ENCODE results near the gene PLA2G4B.

Gene PLA2G4B

DNA sequence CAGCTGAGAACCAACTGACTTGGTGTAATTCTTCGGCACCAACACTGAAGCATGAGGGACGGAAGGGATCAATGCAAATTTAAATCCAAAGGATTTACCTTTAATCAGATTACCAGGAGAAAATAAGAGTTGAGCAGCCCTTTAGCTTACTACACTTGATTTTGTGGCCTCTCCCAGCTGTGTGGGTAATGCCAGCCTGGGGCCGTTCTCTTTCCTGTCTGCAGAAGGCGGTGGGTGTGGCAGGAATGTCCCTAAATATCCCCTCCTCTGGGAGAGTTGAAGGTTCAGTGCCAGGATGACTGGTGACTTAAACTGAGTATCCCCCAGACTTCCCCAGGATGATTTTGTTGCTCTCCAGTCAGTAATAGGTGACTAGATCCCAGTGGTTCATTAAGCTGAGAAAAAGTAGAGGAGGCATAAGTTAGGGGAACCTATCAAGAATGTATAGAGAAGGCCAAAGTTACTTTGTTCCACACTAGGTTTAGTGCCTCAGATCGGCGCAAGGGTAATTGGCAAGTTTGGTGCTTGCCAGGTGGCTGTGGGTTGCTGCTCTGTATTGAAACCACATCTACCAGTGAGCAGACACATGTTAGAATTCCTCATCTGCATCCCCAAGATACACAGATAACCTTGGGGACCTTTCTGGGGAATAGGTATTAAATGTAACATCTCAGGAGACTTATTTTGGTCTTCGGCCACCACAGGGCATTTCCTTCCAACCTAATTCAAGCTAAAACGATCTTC lies 41.3 kb upstream of the PLA2G4B start:
- Histone ChIP-seq H3K27me3 (ENCODE audit: control insufficient read depth in 1 of 2, insufficient read depth in 2 of 2, low read length in 2 of 2) (no peaks in the 10 kb centered on the region), H3K9ac (ENCODE audit: low read depth in 1 of 2, low read length in 2 of 2) (no peak overlapping the region), H3K9me3 (ENCODE audit: control insufficient read depth in 1 of 2, low read length in 2 of 2) (no peaks in the 10 kb centered on the region), H3K4me1 (ENCODE audit: control insufficient read depth in 1 of 2, insufficient read depth in 2 of 2, low read length in 2 of 2) (peaks cover 19 to 20% of the 10 kb centered on the region in 2 donors), H3K27ac (ENCODE audit: low read depth, low read length) (no peak overlapping the region), H3K4me3 (ENCODE audit: low read depth in 1 of 2, low read length in 2 of 2) (no peak overlapping the region), H3K36me3 (ENCODE audit: control insufficient read depth in 1 of 2, insufficient read depth in 2 of 2, low read length in 2 of 2) (peaks cover 0 to 10% of the 10 kb centered on the region in 2 donors)

DNA sequence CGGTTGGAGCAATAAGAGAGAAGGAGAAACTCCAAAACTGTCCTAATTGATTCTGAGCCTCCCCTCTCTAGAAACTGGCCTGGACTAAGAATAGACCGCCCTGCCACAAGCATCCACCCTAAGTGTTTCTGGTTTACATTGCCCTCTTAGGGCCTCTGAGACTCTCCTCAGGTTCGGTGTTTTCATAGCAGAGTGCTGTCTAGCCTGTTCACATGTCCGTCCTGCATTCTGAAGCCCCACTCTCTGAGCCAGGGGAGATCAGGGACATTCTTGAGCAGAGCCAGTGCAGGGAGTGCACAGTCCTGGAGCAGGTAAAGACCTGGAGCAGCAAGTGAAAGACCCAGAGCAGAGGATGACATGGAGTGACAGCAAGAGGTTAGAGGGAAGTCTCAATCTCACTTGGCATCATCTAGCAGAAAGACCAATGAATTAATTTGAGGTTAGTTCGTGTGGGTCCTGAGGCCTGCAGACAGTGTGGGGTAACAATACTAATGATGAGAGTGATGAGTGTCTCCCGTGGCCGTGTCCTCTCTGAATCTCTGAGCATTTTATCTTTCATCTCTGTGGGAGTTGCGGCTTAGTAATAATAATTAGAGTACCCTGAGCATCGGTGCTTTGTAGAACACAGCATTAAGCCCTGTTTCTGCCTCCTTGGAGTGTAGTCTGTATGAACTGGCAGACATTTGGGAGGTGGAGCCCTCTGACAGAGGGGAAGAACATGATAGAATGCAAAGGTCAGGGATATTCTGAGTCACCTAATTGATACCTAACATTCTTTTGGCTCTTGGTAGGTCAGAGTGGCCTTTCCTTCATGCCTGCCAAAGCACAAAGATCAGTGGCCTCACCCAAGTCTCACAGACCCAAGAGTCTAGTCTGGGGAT lies 39.8 kb upstream of the PLA2G4B start:
- peaks cover 0 to 10% of the 10 kb centered on the region in 2 donors for H3K36me3 ChIP-seq (ENCODE audit: control insufficient read depth in 1 of 2, insufficient read depth in 2 of 2, low read length in 2 of 2)
- no peaks in the 10 kb centered on the region for H3K9me3 ChIP-seq (ENCODE audit: control insufficient read depth in 1 of 2, low read length in 2 of 2)
- peak overlapping the region in 1 of 2 donors; percentile 22 for H3K9ac ChIP-seq (ENCODE audit: low read depth in 1 of 2, low read length in 2 of 2)
- peaks cover 19 to 20% of the 10 kb centered on the region in 2 donors for H3K4me1 ChIP-seq (ENCODE audit: control insufficient read depth in 1 of 2, insufficient read depth in 2 of 2, low read length in 2 of 2)
- no peaks in the 10 kb centered on the region for H3K27me3 ChIP-seq (ENCODE audit: control insufficient read depth in 1 of 2, insufficient read depth in 2 of 2, low read length in 2 of 2)
- H3K4me3 ChIP-seq (ENCODE audit: low read depth in 1 of 2, low read length in 2 of 2), result no peak overlapping the region
- no peak overlapping the region for H3K27ac ChIP-seq (ENCODE audit: low read depth, low read length)

DNA sequence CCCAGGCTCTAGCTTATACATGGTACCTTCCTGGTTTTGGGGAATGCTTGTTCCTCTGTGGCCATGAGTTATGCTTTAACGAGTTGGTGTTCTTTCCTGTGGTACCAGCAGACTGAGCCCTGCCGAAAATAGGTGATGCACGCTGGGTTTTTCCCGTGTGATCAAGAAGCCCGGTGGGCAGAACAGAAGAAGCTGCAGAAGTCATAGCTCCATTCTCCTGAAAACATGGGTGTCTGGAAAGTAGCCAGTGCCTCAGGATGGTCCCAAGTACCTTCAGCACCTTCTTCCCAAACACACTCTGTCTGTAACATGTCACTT lies 39.2 kb upstream of the PLA2G4B start:
- peak overlapping the region in 1 of 2 donors; percentile 22 for H3K9ac ChIP-seq (ENCODE audit: low read depth in 1 of 2, low read length in 2 of 2)
- peaks cover 19 to 20% of the 10 kb centered on the region in 2 donors for H3K4me1 ChIP-seq (ENCODE audit: control insufficient read depth in 1 of 2, insufficient read depth in 2 of 2, low read length in 2 of 2)
- H3K4me3 ChIP-seq (ENCODE audit: low read depth in 1 of 2, low read length in 2 of 2), result no peak overlapping the region
- no peaks in the 10 kb centered on the region for H3K9me3 ChIP-seq (ENCODE audit: control insufficient read depth in 1 of 2, low read length in 2 of 2)
- H3K27ac ChIP-seq (ENCODE audit: low read depth, low read length), result no peak overlapping the region
- H3K36me3 ChIP-seq (ENCODE audit: control insufficient read depth in 1 of 2, insufficient read depth in 2 of 2, low read length in 2 of 2), result peaks cover 0 to 10% of the 10 kb centered on the region in 2 donors
- no peaks in the 10 kb centered on the region for H3K27me3 ChIP-seq (ENCODE audit: control insufficient read depth in 1 of 2, insufficient read depth in 2 of 2, low read length in 2 of 2)

DNA sequence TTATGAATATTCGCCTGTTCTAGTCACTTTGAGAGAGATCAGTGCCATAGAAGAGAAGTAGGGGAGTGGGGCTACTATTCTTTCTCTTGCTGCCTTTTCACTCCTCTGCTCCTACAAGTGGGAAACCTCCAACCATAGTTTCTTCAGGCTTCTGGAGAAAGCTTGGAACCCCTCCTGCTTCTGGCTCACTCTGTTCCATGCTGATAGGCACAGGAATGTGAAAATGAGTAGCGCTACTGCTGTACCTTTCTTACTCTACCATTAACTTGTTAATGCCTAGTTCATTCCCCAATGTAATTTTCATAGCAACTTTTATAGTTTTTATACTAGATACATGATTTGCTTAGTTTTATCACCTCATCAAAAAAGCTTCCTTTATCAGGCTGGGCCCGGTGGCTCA lies 37.5 kb upstream of the PLA2G4B start:
- Histone ChIP-seq H3K4me1 (ENCODE audit: control insufficient read depth in 1 of 2, insufficient read depth in 2 of 2, low read length in 2 of 2) (peaks cover 16 to 19% of the 10 kb centered on the region in 2 donors), H3K9ac (ENCODE audit: low read depth in 1 of 2, low read length in 2 of 2) (no peak overlapping the region), H3K27me3 (ENCODE audit: control insufficient read depth in 1 of 2, insufficient read depth in 2 of 2, low read length in 2 of 2) (no peaks in the 10 kb centered on the region), H3K27ac (ENCODE audit: low read depth, low read length) (no peak overlapping the region), H3K4me3 (ENCODE audit: low read depth in 1 of 2, low read length in 2 of 2) (no peak overlapping the region), H3K9me3 (ENCODE audit: control insufficient read depth in 1 of 2, low read length in 2 of 2) (no peaks in the 10 kb centered on the region), H3K36me3 (ENCODE audit: control insufficient read depth in 1 of 2, insufficient read depth in 2 of 2, low read length in 2 of 2) (peaks cover 0 to 15% of the 10 kb centered on the region in 2 donors)

DNA sequence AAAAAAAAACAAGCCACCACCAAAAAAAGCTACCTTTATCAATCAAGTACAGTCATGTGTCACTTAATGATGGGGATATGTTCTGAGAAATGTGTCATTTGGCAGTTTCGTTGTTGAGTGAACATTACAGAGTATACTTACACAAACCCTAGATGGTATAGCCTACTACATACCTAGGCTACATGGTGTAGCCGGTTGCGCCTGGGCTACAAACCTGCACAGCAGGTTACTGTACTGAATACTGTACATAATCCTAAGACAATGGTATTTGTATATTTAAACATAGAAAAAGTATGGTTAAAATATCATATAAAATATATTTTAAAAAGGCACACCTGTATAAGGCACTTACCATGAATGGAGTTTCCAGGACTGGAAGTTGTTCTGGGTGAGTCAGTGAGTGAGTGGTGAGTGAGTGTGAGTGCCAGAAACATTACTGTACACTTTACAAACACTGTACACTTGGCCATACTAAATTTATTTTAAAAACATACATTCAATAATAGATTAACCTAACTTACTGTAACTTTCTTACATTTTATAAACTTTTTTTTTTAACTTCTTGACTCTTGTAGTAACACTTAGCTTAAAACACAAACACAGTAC lies 36.7 kb upstream of the PLA2G4B start:
- Histone ChIP-seq H3K36me3 (ENCODE audit: control insufficient read depth in 1 of 2, insufficient read depth in 2 of 2, low read length in 2 of 2) (peaks cover 0 to 21% of the 10 kb centered on the region in 2 donors), H3K27ac (ENCODE audit: low read depth, low read length) (no peak overlapping the region), H3K9me3 (ENCODE audit: control insufficient read depth in 1 of 2, low read length in 2 of 2) (no peaks in the 10 kb centered on the region), H3K9ac (ENCODE audit: low read depth in 1 of 2, low read length in 2 of 2) (no peak overlapping the region), H3K4me1 (ENCODE audit: control insufficient read depth in 1 of 2, insufficient read depth in 2 of 2, low read length in 2 of 2) (peaks cover 18 to 21% of the 10 kb centered on the region in 2 donors), H3K27me3 (ENCODE audit: control insufficient read depth in 1 of 2, insufficient read depth in 2 of 2, low read length in 2 of 2) (no peaks in the 10 kb centered on the region), H3K4me3 (ENCODE audit: low read depth in 1 of 2, low read length in 2 of 2) (no peak overlapping the region)

DNA sequence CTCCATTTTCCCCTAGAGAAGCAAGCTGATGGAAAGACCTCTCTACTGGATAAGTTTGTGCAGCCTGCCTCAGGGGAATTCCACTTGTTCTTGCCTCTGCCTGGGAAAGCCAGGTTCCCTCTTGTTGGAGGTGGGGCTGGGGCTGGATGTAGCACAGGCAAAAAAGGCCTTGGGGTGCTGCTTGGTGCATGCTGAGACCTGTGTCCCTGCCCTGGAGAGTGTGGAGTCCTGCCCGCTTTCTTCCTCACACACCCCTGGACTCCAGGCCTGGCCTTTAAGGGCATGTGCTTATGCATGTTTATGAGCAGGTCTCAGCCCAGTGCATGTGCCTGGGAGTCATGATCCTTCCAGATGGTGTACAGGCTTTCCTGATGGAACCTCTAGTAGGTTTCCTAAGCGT lies 34.3 kb upstream of the PLA2G4B start:
- Histone ChIP-seq H3K27me3 (ENCODE audit: control insufficient read depth in 1 of 2, insufficient read depth in 2 of 2, low read length in 2 of 2) (no peaks in the 10 kb centered on the region), H3K36me3 (ENCODE audit: control insufficient read depth in 1 of 2, insufficient read depth in 2 of 2, low read length in 2 of 2) (peaks cover 0 to 21% of the 10 kb centered on the region in 2 donors), H3K9me3 (ENCODE audit: control insufficient read depth in 1 of 2, low read length in 2 of 2) (no peaks in the 10 kb centered on the region), H3K9ac (ENCODE audit: low read depth in 1 of 2, low read length in 2 of 2) (no peak overlapping the region), H3K4me1 (ENCODE audit: control insufficient read depth in 1 of 2, insufficient read depth in 2 of 2, low read length in 2 of 2) (peaks cover 9 to 11% of the 10 kb centered on the region in 2 donors), H3K27ac (ENCODE audit: low read depth, low read length) (peak overlapping the region; percentile 22), H3K4me3 (ENCODE audit: low read depth in 1 of 2, low read length in 2 of 2) (no peak overlapping the region)

DNA sequence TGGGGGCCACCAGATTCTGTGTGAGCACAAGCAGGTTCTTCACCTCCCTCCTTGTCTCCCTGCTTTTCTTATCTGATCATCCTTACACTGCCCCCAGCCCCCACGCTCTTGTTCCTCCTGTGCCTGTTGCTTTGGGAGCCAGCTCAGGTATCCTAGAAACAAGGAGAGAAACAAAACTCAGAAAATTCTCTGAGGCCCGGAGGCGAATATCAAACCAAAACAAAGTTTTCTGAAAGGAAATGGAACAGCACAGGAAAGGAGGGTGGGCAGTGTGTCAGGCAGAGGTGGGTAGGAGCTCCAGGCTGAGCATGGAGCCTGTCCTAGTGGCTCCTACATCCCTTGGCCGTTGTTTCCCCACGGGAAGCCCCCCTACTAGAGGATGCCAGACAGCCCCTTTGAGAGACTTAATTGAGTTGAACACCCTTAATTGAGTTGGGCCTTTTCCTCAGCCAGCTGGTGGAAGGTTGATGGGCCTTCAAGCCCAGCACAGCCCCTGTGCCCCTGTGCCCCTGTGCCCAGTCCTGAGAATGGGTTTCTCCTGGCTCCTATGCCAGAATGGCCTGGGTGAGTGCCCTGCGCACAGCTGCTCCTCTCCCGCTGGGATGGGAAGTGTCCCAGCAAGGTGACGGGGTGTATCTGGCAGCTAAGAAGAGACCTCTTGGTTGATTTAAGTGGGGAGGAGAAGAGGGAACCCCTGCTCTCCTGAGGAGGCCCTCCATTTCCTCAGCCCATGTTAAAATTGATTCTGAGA lies 33.6 kb upstream of the PLA2G4B start:
- Histone ChIP-seq H3K27me3 (ENCODE audit: control insufficient read depth in 1 of 2, insufficient read depth in 2 of 2, low read length in 2 of 2) (no peaks in the 10 kb centered on the region), H3K4me3 (ENCODE audit: low read depth in 1 of 2, low read length in 2 of 2) (no peak overlapping the region), H3K27ac (ENCODE audit: low read depth, low read length) (peak overlapping the region; percentile 22), H3K36me3 (ENCODE audit: control insufficient read depth in 1 of 2, insufficient read depth in 2 of 2, low read length in 2 of 2) (peaks cover 0 to 21% of the 10 kb centered on the region in 2 donors), H3K9ac (ENCODE audit: low read depth in 1 of 2, low read length in 2 of 2) (no peak overlapping the region), H3K9me3 (ENCODE audit: control insufficient read depth in 1 of 2, low read length in 2 of 2) (no peaks in the 10 kb centered on the region), H3K4me1 (ENCODE audit: control insufficient read depth in 1 of 2, insufficient read depth in 2 of 2, low read length in 2 of 2) (peaks cover 4% of the 10 kb centered on the region in 2 donors)

DNA sequence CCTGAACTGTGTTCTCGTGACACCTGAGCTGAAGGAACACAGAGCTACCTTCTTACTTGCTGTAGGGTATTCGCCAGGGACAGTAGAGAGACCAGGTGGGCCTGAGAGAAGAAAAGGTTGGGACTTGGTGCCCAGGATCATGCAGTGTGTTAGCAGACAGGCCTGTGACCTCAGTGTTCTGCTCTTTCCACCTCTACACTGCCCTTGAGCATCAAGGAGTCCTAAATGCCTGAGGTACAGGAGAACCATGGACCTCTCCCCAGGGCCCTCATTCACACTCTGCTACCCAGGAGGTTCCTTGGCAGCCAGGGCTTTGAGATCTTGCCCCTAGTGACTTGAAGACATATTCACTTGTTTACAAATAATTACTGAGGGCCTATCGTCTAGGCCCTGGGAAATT lies 32.9 kb upstream of the PLA2G4B start:
- peaks cover 0 to 17% of the 10 kb centered on the region in 2 donors for H3K36me3 ChIP-seq (ENCODE audit: control insufficient read depth in 1 of 2, insufficient read depth in 2 of 2, low read length in 2 of 2)
- no peak overlapping the region for H3K27ac ChIP-seq (ENCODE audit: low read depth, low read length)
- no peaks in the 10 kb centered on the region for H3K9me3 ChIP-seq (ENCODE audit: control insufficient read depth in 1 of 2, low read length in 2 of 2)
- peaks cover 4% of the 10 kb centered on the region in 2 donors for H3K4me1 ChIP-seq (ENCODE audit: control insufficient read depth in 1 of 2, insufficient read depth in 2 of 2, low read length in 2 of 2)
- H3K4me3 ChIP-seq (ENCODE audit: low read depth in 1 of 2, low read length in 2 of 2), result no peak overlapping the region
- H3K27me3 ChIP-seq (ENCODE audit: control insufficient read depth in 1 of 2, insufficient read depth in 2 of 2, low read length in 2 of 2), result no peaks in the 10 kb centered on the region
- no peak overlapping the region for H3K9ac ChIP-seq (ENCODE audit: low read depth in 1 of 2, low read length in 2 of 2)

DNA sequence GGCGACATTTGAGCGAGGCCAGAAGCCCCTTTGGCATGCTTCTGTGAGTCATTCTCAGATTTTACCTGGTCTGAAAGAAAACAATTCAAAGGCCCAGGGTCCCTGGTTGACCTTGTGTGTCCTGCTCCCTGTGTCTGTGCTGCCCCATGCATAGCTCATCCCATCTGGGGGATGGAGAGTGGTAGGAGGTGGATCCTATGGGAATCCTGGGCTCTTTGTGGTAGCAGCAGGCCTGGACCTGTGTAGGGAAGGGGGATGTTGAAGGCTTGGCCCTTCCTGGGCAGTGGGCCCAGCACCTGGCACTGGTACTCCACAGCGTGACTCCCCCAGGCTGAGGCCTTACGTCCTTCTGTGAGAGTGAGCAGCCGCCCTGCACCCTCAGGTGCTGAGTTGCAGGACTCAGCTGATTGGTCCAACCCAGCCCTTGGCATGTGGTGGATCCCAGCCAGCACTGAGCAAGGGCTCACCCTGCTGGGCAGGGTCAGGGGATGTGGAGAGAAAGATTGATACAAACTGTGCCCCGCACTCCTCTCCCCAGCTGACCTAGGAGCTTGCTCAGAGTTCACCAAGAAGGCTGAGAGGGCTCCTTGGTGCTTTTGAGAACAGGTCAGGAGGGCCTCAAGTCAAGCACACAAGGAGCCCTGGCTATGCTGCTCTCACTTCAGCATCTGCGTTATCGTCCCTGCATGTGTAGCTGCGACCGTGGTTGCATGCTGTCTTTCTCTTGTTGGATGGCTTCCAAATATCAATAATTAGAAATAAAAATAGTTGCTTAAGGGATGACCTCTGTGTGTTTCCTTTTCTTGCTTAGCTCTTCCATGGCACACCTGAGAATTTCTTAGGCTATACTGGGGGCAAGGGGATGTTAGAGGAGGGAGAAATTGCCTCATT lies 32.1 kb upstream of the PLA2G4B start:
- H3K9ac ChIP-seq (ENCODE audit: low read depth in 1 of 2, low read length in 2 of 2), result no peak overlapping the region
- no peaks in the 10 kb centered on the region for H3K9me3 ChIP-seq (ENCODE audit: control insufficient read depth in 1 of 2, low read length in 2 of 2)
- no peak overlapping the region for H3K4me3 ChIP-seq (ENCODE audit: low read depth in 1 of 2, low read length in 2 of 2)
- peaks cover 0 to 15% of the 10 kb centered on the region in 2 donors for H3K36me3 ChIP-seq (ENCODE audit: control insufficient read depth in 1 of 2, insufficient read depth in 2 of 2, low read length in 2 of 2)
- peaks cover 4% of the 10 kb centered on the region in 2 donors for H3K4me1 ChIP-seq (ENCODE audit: control insufficient read depth in 1 of 2, insufficient read depth in 2 of 2, low read length in 2 of 2)
- H3K27me3 ChIP-seq (ENCODE audit: control insufficient read depth in 1 of 2, insufficient read depth in 2 of 2, low read length in 2 of 2), result no peaks in the 10 kb centered on the region
- H3K27ac ChIP-seq (ENCODE audit: low read depth, low read length), result no peak overlapping the region

All from duodenal mucosa (tissue), 2 donors.